Heart left ventricle (tissue), 13 donors: Measurements from ENCODE around the gene ACOXL.

Source experiments
- POLR2A ChIP-seq, 2 donors: fragments of 450-650 bp; IDR thresholded peaks; one replicate each; pipeline ENCODE4 v1.6.1; 2017; ENCODE audit warnings: antibody characterized with exemption in 2 of 2, mild to moderate bottlenecking in 2 of 2, moderate library complexity in 2 of 2
- TF ChIP-seq, protein P1 (sequence below), 12 donors: fragments of 200-600 bp; sonication (generic) in 4 of 12; IDR thresholded peaks; one replicate each; pipeline versions ENCODE4 v1.5.0 to v1.8.0; 2018 to 2022; ENCODE audit warnings: antibody characterized with exemption in 12 of 12, mild to moderate bottlenecking in 5 of 12
- donor health status: ischemic (EF 13 %, LVEDD 7.1; RV severe dilation, severe dysfunction).
- donor health status: DM: no; HTN: yes; CAD: no.
- donor health status: DM: no; HTN: no; CAD: no.
- donor health status: ischemic (EF 25% LVEDD 6.9; RV normal size, moderate dysfunction).
- donor health status: ischemic (EF 25% LVEDD 5.7; RV mildly dilated, moderate dysfunction).
- donor health status: ischemic (EF 35%, LVEDD 5.7; RV mildly dilated, moderate dysfunction).
- donor health status: nonischemic (EF 11% LVEDD 7.7; RV severe dilation, severe dysfunction).
- donor health status: DM: yes; HTN: yes; CAD: no.
- donor health status: PGD.
- donor health status: ischemic (EF 29% LVEDD 5.4; RV normal size, mild dysfunction).
- donor health status: nonischemic (EF 23%, LVEDD 6.1; RV moderate dilation, normal function).

DNA sequence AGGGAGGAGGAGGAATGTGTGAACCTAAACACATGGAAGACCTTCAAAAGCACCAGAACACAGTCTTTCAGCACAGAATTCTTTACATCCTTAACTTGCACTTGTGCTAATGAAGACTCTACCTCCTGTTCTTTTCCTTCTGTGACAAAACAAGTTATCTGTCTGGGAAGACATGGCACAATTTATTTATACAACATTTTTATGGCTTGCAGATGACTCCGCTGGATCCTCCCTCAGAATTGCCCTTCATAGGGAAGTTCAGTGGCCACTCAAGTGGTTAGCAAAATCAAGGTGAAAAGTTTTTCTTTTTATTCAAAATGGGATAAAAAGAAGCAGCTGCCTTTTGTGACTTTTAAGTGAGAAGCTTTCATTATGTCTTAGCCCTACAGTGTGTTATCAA, 409.7 kb downstream of the ACOXL start:
- TF ChIP-seq POLR2A (IDR thresholded peaks at IDR 0.05), result no peak
- TF ChIP-seq, protein P1, sequence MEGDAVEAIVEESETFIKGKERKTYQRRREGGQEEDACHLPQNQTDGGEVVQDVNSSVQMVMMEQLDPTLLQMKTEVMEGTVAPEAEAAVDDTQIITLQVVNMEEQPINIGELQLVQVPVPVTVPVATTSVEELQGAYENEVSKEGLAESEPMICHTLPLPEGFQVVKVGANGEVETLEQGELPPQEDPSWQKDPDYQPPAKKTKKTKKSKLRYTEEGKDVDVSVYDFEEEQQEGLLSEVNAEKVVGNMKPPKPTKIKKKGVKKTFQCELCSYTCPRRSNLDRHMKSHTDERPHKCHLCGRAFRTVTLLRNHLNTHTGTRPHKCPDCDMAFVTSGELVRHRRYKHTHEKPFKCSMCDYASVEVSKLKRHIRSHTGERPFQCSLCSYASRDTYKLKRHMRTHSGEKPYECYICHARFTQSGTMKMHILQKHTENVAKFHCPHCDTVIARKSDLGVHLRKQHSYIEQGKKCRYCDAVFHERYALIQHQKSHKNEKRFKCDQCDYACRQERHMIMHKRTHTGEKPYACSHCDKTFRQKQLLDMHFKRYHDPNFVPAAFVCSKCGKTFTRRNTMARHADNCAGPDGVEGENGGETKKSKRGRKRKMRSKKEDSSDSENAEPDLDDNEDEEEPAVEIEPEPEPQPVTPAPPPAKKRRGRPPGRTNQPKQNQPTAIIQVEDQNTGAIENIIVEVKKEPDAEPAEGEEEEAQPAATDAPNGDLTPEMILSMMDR (IDR thresholded peaks at IDR 0.05), result no peak
